Neutrophil (primary cell): ENCODE results near the gene MAST4.

Experiments used
- H3K27ac ChIP-seq: fragments of 200-600 bp; sonication (generic); 2 replicates; pipeline ENCODE4 v1.5.1; 2016; ENCODE audit warnings: mild to moderate bottlenecking, moderate library complexity
- H3K27me3 ChIP-seq: fragments of 200-600 bp; sonication (generic); 2 replicates; pipeline ENCODE4 v1.6.0; 2016; ENCODE audit warnings: mild to moderate bottlenecking
- H3K36me3 ChIP-seq: fragments of 200-600 bp; sonication (generic); 2 replicates; pipeline ENCODE4 v1.5.1; 2017
- H3K4me1 ChIP-seq, 2 experiments: fragments of 200-600 bp in 1 of 2; sonication (generic) in 1 of 2; 1 replicate in 1 of 2; 2 replicates in 1 of 2; pipeline versions ENCODE4 v1.5.1 to v1.6.1; 2013 to 2016; ENCODE audit warnings: low read depth in 1 of 2, low read length in 1 of 2, mild to moderate bottlenecking in 1 of 2, moderate library complexity in 1 of 2; ENCODE audit not compliant: control insufficient read depth in 1 of 2, insufficient read depth in 1 of 2
- H3K4me3 ChIP-seq, 2 experiments: fragments of 200-600 bp in 1 of 2; sonication (generic) in 1 of 2; 1 replicate in 1 of 2; 2 replicates in 1 of 2; pipeline ENCODE4 v1.5.1; 2013 to 2016; ENCODE audit warnings: low read depth in 1 of 2, low read length in 1 of 2, mild to moderate bottlenecking in 1 of 2, moderate library complexity in 1 of 2
- H3K9me3 ChIP-seq: fragments of 200-600 bp; sonication (generic); 2 replicates; pipeline ENCODE4 v1.5.1; 2016
- CTCF ChIP-seq: fragments of 200-600 bp; sonication (generic); IDR thresholded peaks from 2 replicates; pipeline ENCODE4 v1.5.1; 2016; ENCODE audit warnings: antibody characterized with exemption

MAST4 gene

GRCh38 chr5:66889056-66889455 lies 292.9 kb downstream of the MAST4 start:
- Histone ChIP-seq H3K9me3 (no peaks in the 10 kb centered on the region), H3K36me3 (no peaks in the 10 kb centered on the region), H3K27ac (no peak overlapping the region), H3K27me3 (peaks cover 3% of the 10 kb centered on the region), H3K4me1 (no peaks in the 10 kb centered on the region), H3K4me3 (no peak overlapping the region)
- TF ChIP-seq CTCF: no peak

- no peak for TF ChIP-seq CTCF
- H3K9me3 ChIP-seq: no peaks in the 10 kb centered on the region
These were observed 293.3 kb downstream of the MAST4 start for GRCh38 chr5:66889524-66889923.

GRCh38 chr5:66891184-66891925 lies 295.2 kb downstream of the MAST4 start:
- Histone ChIP-seq H3K4me3 (no peak overlapping the region), H3K4me1 (no peaks in the 10 kb centered on the region), H3K9me3 (no peaks in the 10 kb centered on the region), H3K36me3 (no peaks in the 10 kb centered on the region), H3K27ac (no peak overlapping the region), H3K27me3 (peaks cover 3% of the 10 kb centered on the region)
- TF ChIP-seq CTCF: no peak

More at GRCh38 chr5:66889524-66889923, 293.3 kb downstream of the MAST4 start:
- H3K4me1 ChIP-seq: no peaks in the 10 kb centered on the region
- H3K4me3 ChIP-seq: no peak overlapping the region
- no peak overlapping the region for H3K27ac ChIP-seq
- H3K36me3 ChIP-seq: no peaks in the 10 kb centered on the region
- H3K27me3 ChIP-seq: peaks cover 3% of the 10 kb centered on the region

DNA sequence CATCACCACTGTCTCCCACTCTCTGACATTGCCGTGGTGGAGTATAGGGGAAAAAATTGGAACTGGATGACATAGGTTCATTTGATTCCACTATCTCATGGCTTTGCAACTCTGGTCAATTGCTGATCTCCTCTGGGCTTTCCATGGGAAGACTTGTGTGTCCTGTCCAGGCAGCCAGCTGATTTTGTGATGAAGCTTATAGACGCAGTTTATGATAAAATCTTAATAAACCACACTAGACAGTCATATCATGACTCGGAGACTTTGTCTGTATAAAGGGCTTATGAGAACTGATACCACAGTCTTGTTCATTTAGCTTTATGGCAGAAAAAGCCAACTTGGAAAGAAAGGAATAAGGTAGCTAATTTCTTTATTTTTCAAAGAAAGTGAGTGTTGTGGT lies 296.5 kb downstream of the MAST4 start:
- Histone ChIP-seq H3K9me3 (no peaks in the 10 kb centered on the region), H3K27ac (no peak overlapping the region), H3K4me1 (no peaks in the 10 kb centered on the region), H3K36me3 (no peaks in the 10 kb centered on the region), H3K27me3 (peaks cover 3% of the 10 kb centered on the region), H3K4me3 (no peak overlapping the region)
- TF ChIP-seq CTCF: no peak

- TF ChIP-seq CTCF: no peak
- Histone ChIP-seq H3K36me3 (no peaks in the 10 kb centered on the region), H3K4me3 (no peak overlapping the region), H3K4me1 (no peaks in the 10 kb centered on the region), H3K27me3 (peaks cover 3% of the 10 kb centered on the region), H3K27ac (no peak overlapping the region), H3K9me3 (no peaks in the 10 kb centered on the region)
These were observed 298.5 kb downstream of the MAST4 start for GRCh38 chr5:66894480-66895240.
